Endometrium (tissue), 2 donors: Measurements from ENCODE around the gene RIMBP2.

ENCODE experiments used
- FAIRE-seq: peaks from 2 replicates; lab custom pipeline; 2012; peaks lifted over from hg19 to GRCh38; lab: Jason Lieb, UNC
- donor health status: control.
- donor health status: control.

RIMBP2 gene

GRCh38 chr12:130592641-130593040, 123.5 kb downstream of the RIMBP2 start:
- no peak for FAIRE-seq

GRCh38 chr12:130591736-130592135, 124.4 kb downstream of the RIMBP2 start:
- FAIRE-seq: no peak

GRCh38 chr12:130590685-130591084, 125.4 kb downstream of the RIMBP2 start:
- FAIRE-seq: no peak

- no peak for FAIRE-seq
Measured at GRCh38 chr12:130589540-130590317, 126.4 kb downstream of the RIMBP2 start.

- no peak for FAIRE-seq
Measured at GRCh38 chr12:130588696-130589539, 127.2 kb downstream of the RIMBP2 start.

- FAIRE-seq: no peak
Measured at GRCh38 chr12:130587966-130588365, 128.1 kb downstream of the RIMBP2 start.

GRCh38 chr12:130584475-130584874, 131.6 kb downstream of the RIMBP2 start:
- FAIRE-seq: peak; percentile 18

GRCh38 chr12:130583800-130584199, 132.3 kb downstream of the RIMBP2 start:
- no peak for FAIRE-seq

GRCh38 chr12:130583317-130583716, 132.8 kb downstream of the RIMBP2 start:
- FAIRE-seq: no peak

- FAIRE-seq: no peak
Measured at GRCh38 chr12:130582286-130582685, 133.8 kb downstream of the RIMBP2 start.

GRCh38 chr12:130581782-130582181, 134.3 kb downstream of the RIMBP2 start:
- FAIRE-seq: no peak

GRCh38 chr12:130579231-130579630, 136.9 kb downstream of the RIMBP2 start:
- no peak for FAIRE-seq

GRCh38 chr12:130577351-130577750, 138.7 kb downstream of the RIMBP2 start:
- FAIRE-seq: no peak

GRCh38 chr12:130576371-130576816, 139.7 kb downstream of the RIMBP2 start:
- FAIRE-seq: no peak

- no peak for FAIRE-seq
Measured at GRCh38 chr12:130574402-130574801, 141.7 kb downstream of the RIMBP2 start.

- no peak for FAIRE-seq
Measured at GRCh38 chr12:130573766-130574165, 142.3 kb downstream of the RIMBP2 start.

GRCh38 chr12:130573235-130573634, 142.9 kb downstream of the RIMBP2 start:
- FAIRE-seq: no peak

- FAIRE-seq: no peak
Measured at GRCh38 chr12:130572553-130572952, 143.5 kb downstream of the RIMBP2 start.

GRCh38 chr12:130571734-130572133, 144.4 kb downstream of the RIMBP2 start:
- FAIRE-seq: no peak

GRCh38 chr12:130571089-130571488, 145.0 kb downstream of the RIMBP2 start:
- no peak for FAIRE-seq

GRCh38 chr12:130569521-130569920, 146.6 kb downstream of the RIMBP2 start:
- no peak for FAIRE-seq

GRCh38 chr12:130568501-130568900, 147.6 kb downstream of the RIMBP2 start:
- no peak for FAIRE-seq

GRCh38 chr12:130568041-130568440, 148.1 kb downstream of the RIMBP2 start:
- no peak for FAIRE-seq
